ENCODE data around the gene SPATA16. TPM values are rescaled to one million over a fixed set of nuclear protein-coding genes. Genes with fewer than 3 reads are reported as not detected.
"Not testable (repeated sequence)": the region's sequence is repeated elsewhere in the genome, so short reads cannot be mapped to it uniquely, and the experiment has no call there.

The SPATA16 gene
- total RNA-seq, 1 experiment from 2014 or later = 0.44 TPM

DNA sequence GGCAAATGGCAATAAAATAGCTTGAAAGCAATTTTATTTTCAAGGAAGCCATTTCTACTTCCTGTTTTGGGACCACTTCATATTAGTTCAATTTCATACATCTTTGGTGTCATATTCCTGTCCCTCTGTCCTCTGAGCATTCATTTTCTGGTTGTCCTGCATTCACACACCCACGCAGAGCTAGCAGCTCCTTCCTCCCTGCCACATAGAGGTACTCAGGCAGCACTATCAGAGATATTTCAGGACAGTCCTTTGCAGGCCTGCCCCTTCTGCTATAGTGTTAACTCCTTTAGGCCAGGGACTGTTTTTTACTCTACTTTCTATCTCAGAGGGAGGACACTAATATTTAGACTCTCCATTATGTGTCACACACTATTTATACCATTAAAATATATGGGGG, 258.5 kb downstream of the SPATA16 start (continued):
- TF ChIP-seq, protein P1, sequence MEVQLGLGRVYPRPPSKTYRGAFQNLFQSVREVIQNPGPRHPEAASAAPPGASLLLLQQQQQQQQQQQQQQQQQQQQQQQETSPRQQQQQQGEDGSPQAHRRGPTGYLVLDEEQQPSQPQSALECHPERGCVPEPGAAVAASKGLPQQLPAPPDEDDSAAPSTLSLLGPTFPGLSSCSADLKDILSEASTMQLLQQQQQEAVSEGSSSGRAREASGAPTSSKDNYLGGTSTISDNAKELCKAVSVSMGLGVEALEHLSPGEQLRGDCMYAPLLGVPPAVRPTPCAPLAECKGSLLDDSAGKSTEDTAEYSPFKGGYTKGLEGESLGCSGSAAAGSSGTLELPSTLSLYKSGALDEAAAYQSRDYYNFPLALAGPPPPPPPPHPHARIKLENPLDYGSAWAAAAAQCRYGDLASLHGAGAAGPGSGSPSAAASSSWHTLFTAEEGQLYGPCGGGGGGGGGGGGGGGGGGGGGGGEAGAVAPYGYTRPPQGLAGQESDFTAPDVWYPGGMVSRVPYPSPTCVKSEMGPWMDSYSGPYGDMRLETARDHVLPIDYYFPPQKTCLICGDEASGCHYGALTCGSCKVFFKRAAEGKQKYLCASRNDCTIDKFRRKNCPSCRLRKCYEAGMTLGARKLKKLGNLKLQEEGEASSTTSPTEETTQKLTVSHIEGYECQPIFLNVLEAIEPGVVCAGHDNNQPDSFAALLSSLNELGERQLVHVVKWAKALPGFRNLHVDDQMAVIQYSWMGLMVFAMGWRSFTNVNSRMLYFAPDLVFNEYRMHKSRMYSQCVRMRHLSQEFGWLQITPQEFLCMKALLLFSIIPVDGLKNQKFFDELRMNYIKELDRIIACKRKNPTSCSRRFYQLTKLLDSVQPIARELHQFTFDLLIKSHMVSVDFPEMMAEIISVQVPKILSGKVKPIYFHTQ (CRISPR knock-in tag; IDR thresholded peaks at IDR 0.05) = no peak
- TF ChIP-seq GRHL2 (CRISPR knock-in tag; IDR thresholded peaks at IDR 0.05; ENCODE audit: insufficient replicate concordance, severe bottlenecking) = no peak
- TF ChIP-seq NR3C1 (CRISPR knock-in tag; conservative IDR thresholded peaks at IDR 0.05; ENCODE audit: low read depth) = no peak
- no peak for TF ChIP-seq ZNF423 (CRISPR knock-in tag; IDR thresholded peaks at IDR 0.05)

DNA sequence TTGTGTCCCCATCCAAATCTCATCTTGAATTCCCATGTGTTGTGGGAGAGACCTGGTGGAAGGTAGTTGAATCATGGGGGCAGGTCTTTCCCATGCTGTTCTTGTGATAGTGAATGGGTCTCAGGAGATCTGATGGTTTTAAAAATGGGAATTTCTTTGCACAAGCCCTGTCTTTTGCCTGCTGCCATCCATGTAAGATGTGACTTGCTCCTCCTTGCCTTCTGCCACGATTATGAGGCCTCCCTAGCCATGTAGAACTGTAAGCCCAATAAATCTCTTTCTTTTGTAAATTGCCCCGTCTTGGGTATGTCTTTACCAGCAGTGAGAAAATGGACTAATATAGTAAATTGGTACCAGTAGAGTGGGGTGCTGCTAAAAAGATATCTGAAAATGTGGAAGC, 261.7 kb downstream of the SPATA16 start:
- POLR2A ChIA-PET = not testable (repeated sequence)

DNA sequence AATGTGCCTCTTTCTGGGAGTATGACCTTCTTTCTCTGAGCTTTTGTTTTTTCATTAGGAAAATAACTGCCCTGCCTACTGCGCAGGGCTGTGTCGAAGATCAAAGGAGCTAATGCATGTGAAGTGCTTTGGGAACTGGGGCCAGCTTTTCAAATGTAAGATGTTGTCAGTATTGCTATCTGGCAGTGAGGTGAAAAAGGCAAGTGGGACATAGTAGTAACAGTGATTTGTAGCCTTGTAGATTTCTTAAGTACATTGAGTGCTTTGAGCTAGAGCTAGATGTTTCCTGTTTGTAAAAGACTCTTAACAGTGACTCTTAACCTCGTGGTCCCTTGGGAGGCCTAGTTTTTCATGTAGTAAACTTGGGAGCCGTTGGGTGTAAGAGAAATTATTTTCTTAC, 264.0 kb downstream of the SPATA16 start:
- Mint-ChIP-seq H3K9me3 (peaks cover 32% of the 10 kb centered on the region), H3K4me3 (no peak overlapping the region), H3K27ac (peak overlapping the region; percentile 43), H3K27me3 (ENCODE audit: low read depth) (peaks cover 3% of the 10 kb centered on the region; the same call in 1 of the 2 replicates), H3K36me3 (peaks cover 31% of the 10 kb centered on the region), H3K4me1 (peaks cover 37% of the 10 kb centered on the region)
- CTCF ChIA-PET = no interaction called here
- POLR2A ChIA-PET = no interaction called here
- TF ChIP-seq SMAD3 (CRISPR knock-in tag; IDR thresholded peaks at IDR 0.05; ENCODE audit: borderline replicate concordance) = no peak
- no peak for TF ChIP-seq ZNF423 (CRISPR knock-in tag; IDR thresholded peaks at IDR 0.05)
- no peak for TF ChIP-seq KAT7 (CRISPR knock-in tag; IDR thresholded peaks at IDR 0.05; ENCODE audit: borderline replicate concordance)
- TF ChIP-seq, protein P2, sequence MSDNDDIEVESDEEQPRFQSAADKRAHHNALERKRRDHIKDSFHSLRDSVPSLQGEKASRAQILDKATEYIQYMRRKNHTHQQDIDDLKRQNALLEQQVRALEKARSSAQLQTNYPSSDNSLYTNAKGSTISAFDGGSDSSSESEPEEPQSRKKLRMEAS (CRISPR knock-in tag; IDR thresholded peaks at IDR 0.05) = no peak
- no peak for TF ChIP-seq ZNF232 (CRISPR knock-in tag; IDR thresholded peaks at IDR 0.05)
- TF ChIP-seq ZNF396 (CRISPR knock-in tag; IDR thresholded peaks at IDR 0.05; ENCODE audit: borderline replicate concordance) = no peak
- TF ChIP-seq NFE2L1 (CRISPR knock-in tag; IDR thresholded peaks at IDR 0.05) = no peak
- no peak for TF ChIP-seq ZNF671 (CRISPR knock-in tag; IDR thresholded peaks at IDR 0.05)
- no peak for TF ChIP-seq GRHL2 (CRISPR knock-in tag; IDR thresholded peaks at IDR 0.05; ENCODE audit: insufficient replicate concordance, severe bottlenecking)
- TF ChIP-seq, protein P3, sequence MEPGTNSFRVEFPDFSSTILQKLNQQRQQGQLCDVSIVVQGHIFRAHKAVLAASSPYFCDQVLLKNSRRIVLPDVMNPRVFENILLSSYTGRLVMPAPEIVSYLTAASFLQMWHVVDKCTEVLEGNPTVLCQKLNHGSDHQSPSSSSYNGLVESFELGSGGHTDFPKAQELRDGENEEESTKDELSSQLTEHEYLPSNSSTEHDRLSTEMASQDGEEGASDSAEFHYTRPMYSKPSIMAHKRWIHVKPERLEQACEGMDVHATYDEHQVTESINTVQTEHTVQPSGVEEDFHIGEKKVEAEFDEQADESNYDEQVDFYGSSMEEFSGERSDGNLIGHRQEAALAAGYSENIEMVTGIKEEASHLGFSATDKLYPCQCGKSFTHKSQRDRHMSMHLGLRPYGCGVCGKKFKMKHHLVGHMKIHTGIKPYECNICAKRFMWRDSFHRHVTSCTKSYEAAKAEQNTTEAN (CRISPR knock-in tag; IDR thresholded peaks at IDR 0.05) = no peak
- TF ChIP-seq, protein P4, sequence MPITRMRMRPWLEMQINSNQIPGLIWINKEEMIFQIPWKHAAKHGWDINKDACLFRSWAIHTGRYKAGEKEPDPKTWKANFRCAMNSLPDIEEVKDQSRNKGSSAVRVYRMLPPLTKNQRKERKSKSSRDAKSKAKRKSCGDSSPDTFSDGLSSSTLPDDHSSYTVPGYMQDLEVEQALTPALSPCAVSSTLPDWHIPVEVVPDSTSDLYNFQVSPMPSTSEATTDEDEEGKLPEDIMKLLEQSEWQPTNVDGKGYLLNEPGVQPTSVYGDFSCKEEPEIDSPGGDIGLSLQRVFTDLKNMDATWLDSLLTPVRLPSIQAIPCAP (CRISPR knock-in tag; IDR thresholded peaks at IDR 0.05) = no peak
- TF ChIP-seq, protein P5, sequence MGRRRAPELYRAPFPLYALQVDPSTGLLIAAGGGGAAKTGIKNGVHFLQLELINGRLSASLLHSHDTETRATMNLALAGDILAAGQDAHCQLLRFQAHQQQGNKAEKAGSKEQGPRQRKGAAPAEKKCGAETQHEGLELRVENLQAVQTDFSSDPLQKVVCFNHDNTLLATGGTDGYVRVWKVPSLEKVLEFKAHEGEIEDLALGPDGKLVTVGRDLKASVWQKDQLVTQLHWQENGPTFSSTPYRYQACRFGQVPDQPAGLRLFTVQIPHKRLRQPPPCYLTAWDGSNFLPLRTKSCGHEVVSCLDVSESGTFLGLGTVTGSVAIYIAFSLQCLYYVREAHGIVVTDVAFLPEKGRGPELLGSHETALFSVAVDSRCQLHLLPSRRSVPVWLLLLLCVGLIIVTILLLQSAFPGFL (CRISPR knock-in tag; IDR thresholded peaks at IDR 0.05; ENCODE audit: borderline replicate concordance) = no peak
- no peak for TF ChIP-seq FOXP1 (CRISPR knock-in tag; IDR thresholded peaks at IDR 0.05; ENCODE audit: borderline replicate concordance)
- no peak for TF ChIP-seq RORB (CRISPR knock-in tag; IDR thresholded peaks at IDR 0.05)
- no peak for TF ChIP-seq PRRX2 (CRISPR knock-in tag; IDR thresholded peaks at IDR 0.05)
- TF ChIP-seq ZNF138 (CRISPR knock-in tag; conservative IDR thresholded peaks at IDR 0.05) = no peak
- TF ChIP-seq, protein P6, sequence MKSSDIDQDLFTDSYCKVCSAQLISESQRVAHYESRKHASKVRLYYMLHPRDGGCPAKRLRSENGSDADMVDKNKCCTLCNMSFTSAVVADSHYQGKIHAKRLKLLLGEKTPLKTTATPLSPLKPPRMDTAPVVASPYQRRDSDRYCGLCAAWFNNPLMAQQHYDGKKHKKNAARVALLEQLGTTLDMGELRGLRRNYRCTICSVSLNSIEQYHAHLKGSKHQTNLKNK (CRISPR knock-in tag; IDR thresholded peaks at IDR 0.05) = no peak
- no peak for TF ChIP-seq ZNF416 (CRISPR knock-in tag; IDR thresholded peaks at IDR 0.05)
- TF ChIP-seq, protein P1 (CRISPR knock-in tag; IDR thresholded peaks at IDR 0.05) = no peak
- DNase-seq (ENCODE audit: low spot score) (no peak), ATAC-seq (peak; percentile 32)

More for the DNA sequence above, 261.7 kb downstream of the SPATA16 start:
- H3K4me3 Mint-ChIP-seq; DNase-seq (ENCODE audit: low spot score); CTCF ChIA-PET; H3K27ac Mint-ChIP-seq; H3K27me3 Mint-ChIP-seq (ENCODE audit: low read depth); ATAC-seq: not testable (repeated sequence)
- H3K36me3 Mint-ChIP-seq = peaks cover 31% of the 10 kb centered on the region
- peaks cover 40% of the 10 kb centered on the region for H3K9me3 Mint-ChIP-seq
- H3K4me1 Mint-ChIP-seq = peaks cover 34% of the 10 kb centered on the region
